GM19452 (cell line): ENCODE results near the gene PAMR1.

ENCODE experiments used
- ATAC-seq: cut with Tn5 transposase; IDR thresholded peaks from one replicate; pipeline ENCODE4 v1.9.1; 2021; ENCODE audit not compliant: unreplicated experiment

PAMR1 gene

GRCh38 chr11:35501776-35502175 is 23.6 kb downstream of the PAMR1 start:
- ATAC-seq = no peak

GRCh38 chr11:35500744-35501143 is 24.7 kb downstream of the PAMR1 start:
- no peak for ATAC-seq

DNA sequence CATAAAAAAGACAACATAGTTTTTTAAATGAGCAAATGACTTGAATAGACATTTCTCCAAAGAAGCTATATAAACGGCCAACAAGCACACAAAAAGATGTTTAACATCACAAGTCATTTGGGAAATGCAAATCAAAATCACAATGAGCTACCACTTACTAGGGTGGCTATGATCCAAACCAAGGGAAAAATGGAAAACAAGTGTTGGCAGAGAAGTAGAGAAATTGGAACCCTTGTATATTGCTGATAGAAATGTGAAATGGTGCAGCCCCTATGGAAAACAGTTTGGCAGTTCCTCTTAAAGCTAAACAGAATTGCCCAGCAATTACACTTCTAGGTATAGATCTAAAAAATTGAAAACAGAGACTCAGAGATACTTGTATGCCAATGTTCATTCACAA is 29.0 kb downstream of the PAMR1 start:
- ATAC-seq = no peak

DNA sequence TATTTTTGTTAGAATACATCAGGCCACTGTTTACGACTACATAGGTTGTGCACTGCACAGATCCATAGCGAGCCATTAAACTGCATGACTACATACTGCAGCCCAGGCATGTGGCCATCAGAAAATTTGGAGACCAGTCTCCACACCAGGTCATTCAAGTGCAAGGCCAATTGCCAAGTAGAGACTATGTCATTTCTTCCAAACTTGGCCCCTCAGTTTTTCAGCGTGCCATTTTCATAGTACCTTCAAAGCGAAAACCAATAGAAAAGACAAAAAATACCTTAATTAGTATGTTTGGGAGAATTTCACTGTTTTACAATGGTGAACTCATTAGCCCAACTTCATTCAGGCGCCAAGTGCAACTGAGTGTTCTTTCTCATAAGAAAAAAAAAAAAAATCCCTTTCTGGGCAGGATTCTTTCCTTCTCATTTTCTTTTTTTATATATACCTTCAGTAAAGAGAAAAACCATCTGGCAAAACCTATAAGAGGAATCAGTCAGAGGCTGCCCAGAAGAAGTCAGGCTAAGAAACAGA is 30.4 kb downstream of the PAMR1 start:
- ATAC-seq = no peak

DNA sequence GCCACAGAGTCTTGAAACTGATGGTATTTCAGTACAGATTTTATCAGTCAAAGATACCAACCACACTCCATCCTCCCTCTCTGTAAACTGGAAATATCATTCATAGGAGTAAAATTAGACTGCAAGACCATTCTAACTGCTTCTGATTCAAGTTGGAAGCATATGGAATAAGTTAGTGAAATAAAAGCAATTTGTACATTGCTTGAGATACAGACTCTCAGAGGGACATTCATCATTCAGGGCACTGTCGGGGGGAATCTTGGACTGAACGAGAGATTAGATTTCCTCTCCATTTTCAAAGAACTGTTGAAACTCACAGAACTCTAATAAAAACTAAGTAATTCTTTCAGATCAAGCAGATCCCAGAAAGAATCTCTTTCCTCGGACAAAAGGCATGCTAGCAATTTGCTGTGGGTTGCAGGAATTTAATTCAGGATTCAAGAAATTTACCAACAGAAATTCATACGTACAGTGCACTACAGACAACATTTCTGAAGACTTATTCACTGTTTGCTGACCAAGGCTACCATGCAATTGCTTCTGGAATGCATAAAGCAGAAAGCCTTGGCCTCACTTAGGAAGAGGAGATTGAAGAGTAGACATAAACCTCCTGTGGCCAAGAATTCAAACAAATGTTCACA is 34.1 kb downstream of the PAMR1 start:
- ATAC-seq = no peak

GRCh38 chr11:35488117-35488516 is 37.3 kb downstream of the PAMR1 start:
- no peak for ATAC-seq

DNA sequence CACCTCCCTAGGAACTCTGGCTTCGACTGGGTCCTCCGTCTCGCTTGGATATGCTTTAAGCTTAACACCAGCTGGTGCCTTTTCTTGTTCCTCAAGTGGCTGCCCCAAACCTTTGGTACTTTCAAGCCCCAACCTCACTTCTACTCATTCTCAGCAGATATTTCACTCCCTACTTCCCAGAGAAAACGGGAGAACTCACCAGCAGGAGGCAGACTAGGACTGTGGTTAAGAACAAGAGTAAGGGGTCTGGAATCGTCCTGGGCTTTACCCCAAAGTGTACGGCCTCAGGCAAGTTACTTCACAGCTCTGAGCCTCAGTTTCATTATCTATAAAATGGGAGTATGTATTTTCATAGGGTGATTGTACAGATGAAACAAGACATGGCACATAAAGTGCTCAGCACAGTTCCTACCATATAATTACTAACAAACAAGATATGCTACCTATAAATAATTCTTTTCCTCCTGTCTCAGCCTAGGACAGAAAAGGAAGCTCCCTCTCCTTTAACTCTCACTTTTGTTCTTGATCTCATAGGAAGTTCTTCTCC is 37.8 kb downstream of the PAMR1 start:
- no peak for ATAC-seq

- no peak for ATAC-seq
Measured at GRCh38 chr11:35486934-35487333, 38.5 kb downstream of the PAMR1 start.

DNA sequence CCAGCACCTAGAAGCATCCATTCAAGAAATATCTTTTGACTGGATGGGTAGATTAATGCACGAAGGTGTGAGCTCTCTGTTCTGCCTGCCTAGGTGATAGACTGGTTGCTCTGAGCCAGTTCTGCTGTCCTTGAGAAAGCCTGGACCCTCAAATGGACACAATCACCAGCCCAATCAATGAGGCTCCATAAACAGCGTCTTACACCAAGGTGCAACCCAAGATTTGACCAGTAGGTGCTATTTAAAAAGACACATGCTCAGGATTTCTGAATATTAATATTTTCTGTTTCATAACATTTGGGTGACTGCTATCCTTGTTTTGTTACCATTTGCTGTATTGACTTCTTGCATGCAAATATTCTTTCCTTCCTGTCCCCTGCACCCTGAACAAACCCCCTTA is 39.0 kb downstream of the PAMR1 start:
- no peak for ATAC-seq

GRCh38 chr11:35485656-35486322 is 39.6 kb downstream of the PAMR1 start:
- peak; percentile 91 for ATAC-seq

GRCh38 chr11:35484435-35484834 is 41.0 kb downstream of the PAMR1 start:
- ATAC-seq = no peak

- no peak for ATAC-seq
Measured at GRCh38 chr11:35483131-35483820, 42.1 kb downstream of the PAMR1 start.

- no peak for ATAC-seq
Measured at GRCh38 chr11:35479731-35480130, 45.7 kb downstream of the PAMR1 start.

- no peak for ATAC-seq
Measured at GRCh38 chr11:35478471-35479091, 46.8 kb downstream of the PAMR1 start.

GRCh38 chr11:35477901-35478300 is 47.5 kb downstream of the PAMR1 start:
- no peak for ATAC-seq

GRCh38 chr11:35474688-35475087 is 50.7 kb downstream of the PAMR1 start:
- no peak for ATAC-seq

- no peak for ATAC-seq
Measured at GRCh38 chr11:35473795-35474374, 51.5 kb downstream of the PAMR1 start.

GRCh38 chr11:35470616-35471015 is 54.8 kb downstream of the PAMR1 start:
- no peak for ATAC-seq

- no peak for ATAC-seq
Measured at GRCh38 chr11:35466058-35466457, 59.4 kb downstream of the PAMR1 start.

GRCh38 chr11:35464308-35464707 is 61.1 kb downstream of the PAMR1 start:
- ATAC-seq = no peak

DNA sequence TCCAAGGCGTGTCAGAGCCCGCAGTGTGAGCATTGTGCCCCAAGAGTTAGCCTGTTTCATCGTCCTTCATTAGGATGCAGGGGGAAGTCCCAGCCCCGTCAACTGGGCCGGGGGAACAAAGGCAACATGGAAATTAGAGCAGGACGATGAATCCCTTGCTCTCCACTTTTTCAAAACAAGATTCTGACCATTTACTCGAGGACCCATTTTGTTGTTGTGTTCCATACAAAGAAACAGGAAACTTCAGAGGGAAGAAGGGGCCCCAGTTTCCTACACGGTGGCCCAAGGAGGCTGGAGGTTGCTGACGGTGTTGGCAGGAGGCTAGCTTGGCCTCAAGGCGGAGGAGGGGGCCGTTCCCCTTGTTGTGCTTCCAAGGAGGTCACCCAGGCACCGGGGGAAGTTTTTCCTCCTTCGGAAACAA is 62.1 kb downstream of the PAMR1 start:
- no peak for ATAC-seq
